Activated CD8-positive, alpha-beta T cell treated with anti-CD3 and anti-CD28 coated beads for 36 hours (primary cell): Measurements from ENCODE around the gene LPIN3. TPM values are rescaled to one million over a fixed set of nuclear protein-coding genes. Genes with fewer than 3 reads are reported as not detected.

Experiments
- ATAC-seq: fragments of 200-7000 bp; cut with Tn5 transposase; one replicate; pipeline ENCODE4 v1.10.0; 2021; ENCODE audit warnings: mild to moderate bottlenecking, moderate library complexity
- CTCF ChIA-PET: fragments of 350-600 bp; sonication (Branson Sonifier 250); formaldehyde crosslinking; loops from one replicate; lab custom pipeline; 2021; ENCODE audit warnings: antibody characterized with exemption; lab: Charles Lee
- POLR2A ChIA-PET: fragments of 350-600 bp; sonication (Branson Sonifier 250); formaldehyde crosslinking; loops from one replicate; lab custom pipeline; 2021; ENCODE audit warnings: antibody characterized with exemption; lab: Charles Lee
- DNase-seq: peaks from one replicate; pipeline ENCODE4 v3.0.0-alpha.2; 2020
- H3K27ac Mint-ChIP-seq: one replicate; pipeline ENCODE4 v1.8.0; 2021; ENCODE audit warnings: mild to moderate bottlenecking, mixed read lengths
- H3K27me3 Mint-ChIP-seq: one replicate; pipeline ENCODE4 v1.8.0; 2021; ENCODE audit warnings: mixed read lengths
- H3K36me3 Mint-ChIP-seq: one replicate; pipeline ENCODE4 v1.8.0; 2021; ENCODE audit warnings: low read depth, mixed read lengths
- H3K4me1 Mint-ChIP-seq: one replicate; pipeline ENCODE4 v1.8.0; 2021; ENCODE audit warnings: low read depth, mixed read lengths
- H3K4me3 Mint-ChIP-seq: one replicate; pipeline ENCODE4 v1.8.0; 2021; ENCODE audit warnings: mild to moderate bottlenecking, moderate library complexity, mixed read lengths
- H3K9me3 Mint-ChIP-seq: one replicate; pipeline ENCODE4 v1.8.0; 2021; ENCODE audit warnings: mixed read lengths
- CTCF ChIP-seq: fragments of 200-600 bp; IDR thresholded peaks from one replicate; pipeline ENCODE4 v1.8.0; 2022; ENCODE audit warnings: antibody characterized with exemption, mild to moderate bottlenecking
- intact Hi-C: fragments of 100-400 bp; cut with micrococcal nuclease; formaldehyde crosslinking; loops from one replicate; pipeline ENCODE4 v1.10.0; 2022
- total RNA-seq, 2 experiments: library from RNA; stranded (reverse); gene quantifications; one replicate each; pipeline ENCODE4 v1.2.3, GENCODE V29; 2021

The LPIN3 gene
- total RNA-seq, 2 experiments from 2014 or later, result 0.86 to 0.87 TPM

GRCh38 chr20:41347523-41348429 lies 7.2 kb downstream of the LPIN3 start:
- no peaks in the 10 kb centered on the region for H3K36me3 Mint-ChIP-seq
- ChIA-PET CTCF (interaction anchor here (0.8 to 1.0 kb wide), 2 partner anchors 8 to 63 kb away, joined by 3 read pairs; no protein-coding TSS in a partner anchor), POLR2A (no interaction called here)

GRCh38 chr20:41348430-41349172 lies 8.0 kb downstream of the LPIN3 start:
- CTCF ChIA-PET, result interaction anchor here (1.0 kb wide), 1 partner anchor 62 kb away, joined by 3 read pairs; no protein-coding TSS in a partner anchor
- POLR2A ChIA-PET, result no interaction called here
- Mint-ChIP-seq H3K27me3 (no peaks in the 10 kb centered on the region), H3K4me3 (no peak overlapping the region), H3K4me1 (no peaks in the 10 kb centered on the region), H3K9me3 (no peaks in the 10 kb centered on the region), H3K36me3 (no peaks in the 10 kb centered on the region), H3K27ac (no peak overlapping the region)
- intact Hi-C loops, result loop anchor here (10.0 kb wide), 1 partner anchor 384 kb away; no protein-coding TSS in a partner anchor
- TF ChIP-seq CTCF, result no peak
- DNase-seq, result no peak
- ATAC-seq, result no peak

More at GRCh38 chr20:41347523-41348429, 7.2 kb downstream of the LPIN3 start:
- ATAC-seq (no peak), DNase-seq (no peak)
- H3K4me3 Mint-ChIP-seq, result no peak overlapping the region
- no peaks in the 10 kb centered on the region for H3K9me3 Mint-ChIP-seq
- no peaks in the 10 kb centered on the region for H3K4me1 Mint-ChIP-seq
- TF ChIP-seq CTCF, result no peak
- no peak overlapping the region for H3K27ac Mint-ChIP-seq
- no peaks in the 10 kb centered on the region for H3K27me3 Mint-ChIP-seq
- intact Hi-C loops, result loop anchor here (10.0 kb wide), 1 partner anchor 383 kb away; no protein-coding TSS in a partner anchor

GRCh38 chr20:41349266-41349665 lies 8.6 kb downstream of the LPIN3 start:
- Mint-ChIP-seq H3K9me3 (no peaks in the 10 kb centered on the region), H3K27me3 (no peaks in the 10 kb centered on the region), H3K4me3 (no peak overlapping the region), H3K36me3 (no peaks in the 10 kb centered on the region), H3K27ac (no peak overlapping the region), H3K4me1 (no peaks in the 10 kb centered on the region)
- ChIA-PET POLR2A (no interaction called here), CTCF (no interaction called here)
- no peak for ATAC-seq
- TF ChIP-seq CTCF, result no peak
- DNase-seq, result no peak
- intact Hi-C loops, result loop anchor here (10.0 kb wide), 1 partner anchor 384 kb away; no protein-coding TSS in a partner anchor

GRCh38 chr20:41349943-41350342 lies 9.3 kb downstream of the LPIN3 start:
- H3K9me3 Mint-ChIP-seq, result no peaks in the 10 kb centered on the region
- no peak overlapping the region for H3K4me3 Mint-ChIP-seq
- no peaks in the 10 kb centered on the region for H3K27me3 Mint-ChIP-seq
- TF ChIP-seq CTCF, result no peak
- intact Hi-C loops, result loop anchor here (10.0 kb wide), 1 partner anchor 385 kb away; no protein-coding TSS in a partner anchor
- ChIA-PET POLR2A (interaction anchor here (0.5 to 0.8 kb wide), 2 partner anchors 9 to 47 kb away, joined by 3 read pairs; no protein-coding TSS in a partner anchor), CTCF (interaction anchor here (1.5 kb wide), 1 partner anchor 8 kb away, joined by 4 read pairs; no protein-coding TSS in a partner anchor)
- ATAC-seq, result no peak
- H3K4me1 Mint-ChIP-seq, result no peaks in the 10 kb centered on the region
- H3K36me3 Mint-ChIP-seq, result no peaks in the 10 kb centered on the region
- H3K27ac Mint-ChIP-seq, result no peak overlapping the region
- DNase-seq, result no peak
